SKM-1 treated with dmso at 0.1 percent for 144 hours (cell line): Measurements from ENCODE around the gene THAP4.
"Not testable (repeated sequence)": the region's sequence is repeated elsewhere in the genome, so short reads cannot be mapped to it uniquely, and the experiment has no call there.

Experiments
- DNase-seq: peaks from one replicate; lab custom pipeline; 2025; ENCODE audit not compliant: unreplicated experiment; lab: John Stamatoyannopoulos, UW

The THAP4 gene

DNA sequence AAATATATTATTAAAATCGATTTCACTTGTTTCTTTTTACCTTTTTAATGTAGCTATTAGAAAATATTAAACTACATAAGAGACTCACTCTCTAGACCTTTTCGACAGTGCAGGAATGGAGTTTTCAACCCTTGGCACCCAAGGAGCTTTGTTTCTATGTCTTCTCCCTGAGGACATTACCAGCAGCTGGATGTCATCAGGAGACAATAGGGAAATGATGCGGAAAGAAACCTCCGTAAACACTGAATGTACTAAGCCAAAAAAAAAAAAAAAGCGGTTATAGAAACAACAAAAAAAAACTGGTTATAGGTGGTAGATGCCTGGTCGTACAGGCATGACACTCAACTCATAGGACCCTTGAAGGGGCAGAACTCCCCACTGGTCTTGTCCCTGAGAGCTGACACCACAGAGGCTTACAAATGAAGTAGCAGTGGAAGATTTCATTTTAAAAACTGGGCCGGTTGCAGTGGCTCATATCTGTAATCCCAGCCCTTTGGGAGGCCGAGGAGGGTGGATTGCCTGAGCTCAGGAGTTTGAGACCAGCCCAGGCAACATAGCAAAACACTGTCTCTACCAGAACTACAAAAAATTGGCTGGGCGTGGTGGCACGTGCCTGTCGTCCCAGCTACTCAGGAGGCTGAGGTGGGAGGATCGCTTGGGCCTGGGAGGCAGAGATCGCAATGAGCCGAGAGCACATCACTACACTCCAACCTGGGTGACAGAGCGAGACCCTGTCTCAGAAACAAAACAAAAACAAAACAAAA, 23.8 kb downstream of the THAP4 start:
- DNase-seq, result no peak

DNA sequence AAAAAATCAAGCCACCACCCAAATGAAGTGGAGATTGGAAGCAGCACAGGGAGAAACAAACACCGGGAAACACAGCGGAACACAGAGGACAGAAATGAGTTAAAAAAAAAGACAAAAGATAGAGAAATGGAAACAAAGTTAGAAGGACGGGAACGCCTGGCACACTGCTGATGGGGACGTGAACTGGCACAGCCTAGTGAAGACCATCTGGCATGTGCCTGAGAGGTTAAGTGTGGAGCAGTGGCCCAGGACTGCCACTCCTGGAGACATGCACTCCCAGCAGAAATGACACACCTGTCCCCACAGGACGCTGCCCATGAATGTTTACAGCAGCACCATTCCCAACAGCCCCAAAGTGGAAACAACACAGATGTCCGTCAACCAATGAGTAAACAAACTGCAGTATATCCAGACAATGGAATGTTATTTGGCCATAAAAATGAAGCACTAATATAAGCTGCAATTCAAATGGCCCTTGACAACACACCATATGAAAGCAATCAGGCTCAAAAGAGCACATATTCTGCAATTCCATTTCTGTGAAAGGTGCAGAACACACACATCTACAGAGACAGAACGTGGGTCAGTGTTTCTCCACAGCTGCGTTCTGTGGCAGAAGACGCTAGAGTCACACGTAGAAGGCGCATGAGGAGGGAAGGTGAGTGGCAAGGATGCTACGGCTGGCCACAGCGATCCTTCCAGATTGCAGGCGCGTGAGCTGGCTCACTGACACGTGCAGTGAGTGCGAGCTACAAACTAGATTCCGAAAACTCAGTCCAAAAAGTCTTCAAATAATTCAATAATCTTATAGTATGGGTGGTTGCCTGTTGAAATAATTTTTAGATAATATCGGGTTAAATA, 24.6 kb downstream of the THAP4 start:
- DNase-seq, result no peak

DNA sequence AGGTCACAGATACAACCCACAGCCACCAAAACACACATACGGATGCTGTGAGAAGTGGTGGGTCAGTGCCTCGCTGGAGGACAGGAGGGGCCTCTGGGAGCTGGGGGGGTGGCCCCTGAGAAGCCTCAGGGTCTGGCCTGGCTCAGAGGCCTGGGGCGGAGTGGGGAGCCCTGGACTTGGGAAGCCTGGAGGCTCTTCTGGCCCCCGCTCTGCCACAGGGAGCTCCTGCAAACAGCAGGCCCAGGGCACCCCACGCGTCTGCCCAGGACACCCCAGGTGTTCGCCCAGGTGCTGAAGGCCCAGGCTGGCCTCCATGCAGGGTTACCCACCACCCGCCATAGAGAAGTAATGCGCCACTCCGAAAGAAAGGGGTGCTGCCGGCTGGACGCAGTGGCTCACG, 25.9 kb downstream of the THAP4 start:
- DNase-seq, result no peak

DNA sequence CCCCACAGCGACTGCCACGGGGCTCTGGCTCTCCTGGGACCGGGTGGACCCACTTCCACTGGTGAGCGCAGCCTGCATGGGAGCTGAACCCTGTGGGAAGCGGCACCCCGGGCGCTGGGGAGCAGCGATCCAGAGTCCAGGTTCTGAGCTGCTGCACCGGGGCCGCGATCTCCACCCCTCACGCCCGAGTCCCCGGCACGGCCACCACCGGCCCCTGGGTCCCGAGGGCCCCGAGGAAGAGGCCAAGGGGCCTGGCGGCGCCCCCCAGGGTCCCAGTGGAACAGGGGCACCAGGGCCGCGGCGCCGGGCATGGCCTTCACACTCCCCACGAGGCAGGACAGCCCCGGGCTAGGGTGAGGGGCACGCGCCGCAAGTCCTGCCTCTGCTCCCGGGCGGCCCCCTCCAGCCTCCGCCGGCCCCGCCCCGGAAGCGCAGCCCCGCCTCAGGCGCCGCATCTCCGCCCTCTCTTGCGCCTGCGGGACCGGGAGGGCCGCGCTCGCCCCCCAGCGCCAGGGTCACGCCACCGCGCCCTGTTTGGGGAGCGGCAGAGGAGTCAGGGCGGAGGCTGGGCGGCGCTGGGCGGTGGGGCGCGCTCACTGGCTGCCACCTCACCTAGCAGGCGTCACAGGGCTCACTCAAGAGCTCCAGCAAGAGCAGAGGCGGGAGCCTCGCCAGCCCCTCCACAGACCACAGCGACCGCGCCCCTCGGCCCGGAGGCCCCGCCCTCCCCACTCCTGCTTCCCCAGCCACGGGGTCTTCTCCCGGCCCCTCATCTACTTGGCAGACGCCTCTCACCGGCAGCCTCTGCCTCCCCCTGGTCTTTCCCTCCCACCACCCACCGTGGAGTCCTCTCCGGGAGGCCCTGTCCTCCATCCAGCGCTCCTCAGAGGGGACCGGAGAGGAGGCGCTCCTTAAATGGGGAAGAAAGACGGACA, 26.8 kb downstream of the THAP4 start:
- DNase-seq, result no peak

DNA sequence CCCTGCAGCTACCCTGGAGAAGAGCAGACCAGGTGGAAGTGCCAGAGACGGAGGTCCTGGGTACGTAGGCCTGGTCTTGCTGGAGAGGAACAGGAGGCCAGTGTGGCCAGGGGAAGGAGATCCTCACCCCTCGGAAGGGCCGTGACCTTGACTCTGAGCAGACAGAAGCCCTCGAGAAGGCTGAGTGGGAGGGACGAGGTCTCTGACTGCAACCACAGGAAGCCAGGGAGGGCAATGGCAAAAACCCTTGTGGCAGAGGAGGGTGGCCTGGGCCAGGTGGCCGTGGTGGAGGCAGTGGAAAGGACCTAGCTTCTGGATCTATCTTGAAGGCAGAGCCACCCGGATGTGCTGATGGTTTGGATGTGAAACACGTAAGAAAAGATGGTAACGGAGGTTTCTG, 28.1 kb downstream of the THAP4 start:
- DNase-seq, result no peak

DNA sequence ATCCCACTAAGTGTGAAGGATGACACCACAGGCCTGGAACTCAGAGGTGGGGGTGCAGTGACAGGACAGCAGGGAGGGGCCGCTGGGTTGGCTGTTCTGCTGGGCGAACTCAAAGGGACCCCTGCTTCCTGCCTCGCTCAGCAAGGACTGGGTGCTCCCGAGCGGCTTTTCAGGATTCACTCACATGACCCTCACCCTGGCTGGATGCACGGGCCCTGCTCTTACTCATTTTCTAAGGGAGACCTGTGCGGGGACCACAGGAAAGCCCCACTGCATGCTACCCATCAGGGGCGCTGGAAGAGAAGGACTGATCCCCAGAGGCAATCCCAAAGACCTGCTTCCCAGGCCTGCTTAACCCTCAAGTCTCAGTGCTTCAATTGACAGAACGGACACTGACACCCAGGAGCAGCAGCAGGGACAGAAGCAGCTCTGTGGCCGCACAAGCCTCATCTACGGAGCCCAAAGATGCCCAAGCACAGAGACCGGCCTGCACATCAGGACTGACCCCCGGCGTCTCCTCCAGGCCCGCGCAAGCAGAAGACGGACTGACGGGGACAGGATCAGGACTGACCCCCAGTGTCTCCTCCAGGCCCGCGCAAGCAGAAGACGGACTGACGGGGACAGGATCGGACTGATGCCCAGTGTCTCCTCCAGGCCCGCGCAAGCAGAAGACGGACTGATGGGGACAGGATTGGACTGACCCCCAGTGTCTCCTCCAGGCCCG, 29.6 kb downstream of the THAP4 start:
- DNase-seq, result no peak

DNA sequence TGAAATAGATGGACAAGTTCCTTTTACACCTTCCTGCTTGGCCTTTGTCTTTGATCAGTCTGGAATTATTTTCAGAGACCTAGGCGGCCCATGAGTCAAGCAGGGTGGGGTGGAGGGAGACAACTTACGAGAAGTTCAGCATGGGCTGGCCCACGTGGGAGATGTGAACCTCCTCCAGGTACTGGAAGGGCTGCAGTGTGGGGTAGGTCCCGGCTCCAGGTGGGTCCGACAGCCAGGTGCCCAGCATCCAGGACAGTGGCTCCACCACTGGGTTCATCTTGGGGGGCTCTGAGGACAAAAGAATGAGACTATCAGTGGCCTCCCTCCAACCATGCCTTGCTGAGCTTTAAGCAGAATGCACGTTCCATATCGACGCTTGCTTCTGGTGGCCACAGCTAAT, 30.8 kb downstream of the THAP4 start:
- DNase-seq, result no peak

DNA sequence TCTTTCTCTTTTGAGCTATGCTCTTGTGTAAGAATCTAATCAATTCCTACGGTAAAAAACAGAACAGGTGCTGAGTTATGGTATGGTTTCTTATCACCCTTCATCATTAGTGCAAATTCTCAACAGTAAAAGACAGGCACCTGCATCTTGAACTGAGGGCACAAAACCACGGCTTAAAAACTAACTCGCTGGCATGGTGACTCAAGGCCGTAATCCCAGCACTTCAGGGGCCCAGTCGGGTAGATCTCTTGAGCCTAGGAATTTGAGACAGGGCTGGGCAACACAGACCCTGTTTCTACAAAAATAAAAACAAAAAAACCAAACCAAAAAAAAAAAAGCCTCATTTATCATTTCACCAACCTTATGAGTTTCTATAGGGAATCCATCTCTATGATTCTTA, 33.3 kb downstream of the THAP4 start:
- no peak for DNase-seq

DNA sequence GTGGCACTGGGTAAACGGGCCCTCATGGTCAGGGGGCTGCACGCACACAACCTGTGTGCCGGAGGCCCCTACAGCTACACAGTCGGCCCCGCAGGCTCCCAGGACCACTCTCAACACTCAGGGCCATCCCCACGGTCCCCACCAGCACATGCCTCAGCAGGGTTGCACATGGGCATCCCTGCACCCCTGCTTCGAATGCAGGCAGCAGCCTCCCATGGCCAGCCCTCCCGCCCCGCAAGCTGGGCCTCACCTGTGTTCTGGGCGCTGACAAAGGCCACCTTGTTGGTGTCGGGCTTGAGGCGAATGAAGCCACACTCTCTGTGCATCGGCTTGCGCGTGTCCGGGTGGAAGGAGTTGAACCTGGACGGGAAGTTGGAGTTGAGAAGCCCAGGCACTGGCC, 34.2 kb downstream of the THAP4 start:
- no peak for DNase-seq

DNA sequence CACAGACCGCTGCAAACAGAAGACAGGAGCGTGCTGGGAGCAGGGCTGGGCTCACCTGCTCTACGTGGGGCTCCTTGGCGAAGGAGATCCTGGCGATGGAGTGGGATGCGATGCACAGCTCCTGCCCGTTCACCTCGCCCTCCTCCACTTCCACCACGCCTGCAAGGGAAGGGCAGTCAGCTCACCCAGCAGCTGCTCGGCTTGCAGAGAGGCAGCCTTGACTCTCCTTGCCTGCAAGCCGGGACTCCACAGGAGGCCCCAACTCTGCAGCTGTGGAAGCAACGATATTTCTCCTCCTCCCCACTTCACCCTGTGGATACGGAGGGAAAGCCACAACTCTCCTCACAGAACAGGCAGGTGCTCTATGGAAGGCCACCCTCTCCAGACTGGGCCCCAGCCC, 35.1 kb downstream of the THAP4 start:
- DNase-seq, result no peak

DNA sequence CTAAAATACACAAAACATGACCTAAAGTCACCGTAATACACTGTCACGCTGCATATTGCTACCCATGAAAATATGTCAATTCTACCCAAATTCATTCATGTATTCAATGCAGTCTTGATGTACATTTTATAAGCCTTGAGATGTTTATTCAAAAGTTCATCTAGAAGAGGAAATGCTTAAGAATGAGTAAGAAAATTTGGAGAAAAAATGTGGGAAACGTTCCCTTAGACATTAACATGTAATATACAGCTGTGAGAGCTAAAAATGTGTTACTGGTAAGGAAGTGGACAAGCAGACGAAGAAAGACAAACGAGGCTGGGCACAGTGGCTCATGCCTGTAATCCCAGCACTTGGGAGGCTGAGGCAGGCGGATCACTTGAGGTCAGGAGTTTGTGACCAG, 37.3 kb downstream of the THAP4 start:
- DNase-seq, result no peak

DNA sequence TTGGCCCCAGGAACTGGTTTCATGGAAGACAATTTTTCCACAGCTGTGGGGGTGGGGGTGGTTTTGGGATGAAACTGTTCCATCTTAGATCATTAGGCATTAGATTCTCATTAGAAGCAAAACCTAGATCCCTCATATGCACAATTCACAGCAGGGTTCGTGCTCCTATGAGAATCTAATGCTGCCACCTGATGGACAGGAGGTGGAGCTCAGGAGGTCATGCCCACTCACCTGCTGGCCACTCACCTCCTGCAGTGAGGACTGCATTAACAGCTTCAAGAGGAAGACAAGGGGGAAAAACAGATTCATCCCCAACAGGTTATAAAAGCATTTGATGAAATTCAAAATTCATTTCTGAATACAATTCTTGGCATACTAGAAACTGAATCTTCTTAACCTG, 38.5 kb downstream of the THAP4 start:
- no peak for DNase-seq

DNA sequence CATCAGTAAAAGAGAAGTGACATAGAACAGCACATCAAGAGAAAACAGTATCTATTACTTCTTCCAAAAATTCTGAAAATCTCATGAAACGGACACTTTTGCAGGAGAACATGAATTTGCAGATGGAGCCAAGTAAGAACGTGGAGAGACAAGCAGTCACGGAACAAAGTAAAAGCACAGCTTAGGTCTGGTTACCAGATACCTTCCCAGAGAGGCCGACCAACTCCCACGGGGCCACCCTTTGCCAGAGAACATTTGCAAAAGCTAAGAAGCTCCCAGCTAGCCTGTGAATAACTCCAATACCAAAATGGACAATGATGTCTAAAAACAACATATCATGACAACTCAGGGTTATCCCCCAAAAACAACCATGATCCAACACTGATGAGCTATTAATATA, 38.9 kb downstream of the THAP4 start:
- no peak for DNase-seq

DNA sequence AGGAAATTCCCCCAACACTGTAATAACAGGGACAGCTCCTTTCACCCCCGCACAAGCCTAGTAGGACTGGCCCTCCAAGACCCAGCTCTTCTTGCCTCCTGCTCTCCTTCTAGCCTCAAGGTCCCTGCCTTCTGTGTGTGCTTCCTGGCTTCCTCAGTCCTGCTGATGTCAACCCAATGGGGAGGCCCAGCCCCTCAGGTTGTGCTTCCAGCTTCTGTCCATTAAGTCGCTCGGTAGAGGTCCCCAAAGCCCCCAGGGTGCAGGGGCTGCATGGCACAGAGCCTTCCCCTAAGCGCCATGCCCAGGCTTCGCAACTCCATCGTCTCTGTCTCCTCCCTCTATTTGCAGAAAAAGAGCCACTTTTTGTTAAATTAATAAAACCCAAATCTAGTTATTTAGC, 39.4 kb downstream of the THAP4 start:
- no peak for DNase-seq

DNA sequence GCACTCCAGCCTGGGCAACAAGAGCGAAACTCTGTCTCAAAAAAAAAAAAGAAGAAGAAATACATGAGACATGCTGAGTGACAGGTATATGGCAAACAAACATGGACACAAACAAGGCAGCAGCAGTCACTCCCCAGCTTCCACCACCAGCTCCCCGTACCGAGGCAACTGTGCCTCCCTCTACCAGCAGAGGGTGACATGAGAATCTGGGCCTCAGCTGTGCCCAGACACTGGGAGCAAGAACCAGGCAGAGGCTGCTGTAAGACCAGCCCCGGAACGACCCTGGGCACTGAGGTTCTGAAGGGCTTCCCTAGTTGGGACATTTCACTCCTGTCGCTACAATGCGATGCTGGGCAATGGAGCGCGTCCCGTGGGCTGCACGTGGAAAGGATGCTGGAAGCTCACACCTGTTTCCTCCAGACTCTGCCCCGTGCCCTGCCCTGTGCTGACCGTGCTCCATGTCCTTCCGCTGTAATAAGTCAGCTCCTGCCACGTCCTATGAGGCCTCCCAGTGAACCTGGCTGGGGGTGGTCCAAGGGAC, 41.3 kb downstream of the THAP4 start:
- DNase-seq, result no peak

DNA sequence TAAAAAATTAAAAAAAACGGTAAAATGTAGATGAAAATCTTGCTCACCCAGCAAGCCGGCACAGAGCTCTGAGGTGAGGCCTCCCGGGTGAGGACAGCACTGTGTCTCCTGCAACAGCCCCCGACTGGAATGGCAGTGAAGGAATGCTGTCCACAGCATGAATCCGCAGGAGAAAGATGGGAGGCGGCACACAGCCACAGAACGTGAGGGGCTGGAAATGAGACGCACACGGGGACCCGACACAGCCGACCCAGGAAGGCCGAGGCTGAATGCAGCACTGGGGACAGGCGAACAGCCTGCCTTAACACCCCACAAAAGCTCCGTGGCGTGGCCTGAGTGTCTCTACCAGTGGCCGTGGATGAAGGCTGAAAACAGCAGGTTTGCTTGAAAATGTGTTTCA, 43.7 kb downstream of the THAP4 start:
- no peak for DNase-seq

DNA sequence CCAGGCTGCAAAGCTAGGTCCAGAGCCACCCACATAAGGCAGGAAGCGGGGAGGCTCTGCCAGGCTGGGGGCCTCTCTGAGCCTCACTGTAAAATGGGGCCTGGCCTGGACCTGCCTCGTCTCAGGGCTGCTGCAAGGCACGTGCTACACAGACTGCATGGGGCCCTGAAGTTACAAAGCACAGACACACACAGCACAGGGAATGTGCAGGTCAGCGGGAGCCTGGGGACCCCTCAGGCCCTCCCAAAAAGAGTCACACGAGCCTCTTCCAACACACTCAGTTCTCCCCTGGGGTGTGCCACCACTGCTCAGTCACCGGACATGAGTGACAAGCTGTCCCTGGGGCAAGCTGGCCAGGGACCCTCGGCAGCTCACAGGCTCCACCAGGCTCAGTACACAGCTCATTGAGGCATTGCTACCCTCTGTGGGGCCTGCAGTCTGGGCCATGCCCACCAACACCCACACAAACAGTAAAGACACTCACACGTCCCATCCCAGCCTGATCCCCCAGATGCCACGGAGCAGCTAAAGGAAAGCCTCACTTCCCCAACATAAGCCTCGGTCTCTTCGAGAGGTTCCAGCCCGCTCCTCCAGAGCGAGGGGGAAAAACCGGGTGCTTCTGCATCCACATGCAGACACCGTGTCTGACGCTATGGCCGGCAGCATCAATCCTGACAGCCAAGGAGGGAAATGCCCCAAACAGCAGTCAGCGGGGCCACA, 44.7 kb downstream of the THAP4 start:
- DNase-seq, result no peak

DNA sequence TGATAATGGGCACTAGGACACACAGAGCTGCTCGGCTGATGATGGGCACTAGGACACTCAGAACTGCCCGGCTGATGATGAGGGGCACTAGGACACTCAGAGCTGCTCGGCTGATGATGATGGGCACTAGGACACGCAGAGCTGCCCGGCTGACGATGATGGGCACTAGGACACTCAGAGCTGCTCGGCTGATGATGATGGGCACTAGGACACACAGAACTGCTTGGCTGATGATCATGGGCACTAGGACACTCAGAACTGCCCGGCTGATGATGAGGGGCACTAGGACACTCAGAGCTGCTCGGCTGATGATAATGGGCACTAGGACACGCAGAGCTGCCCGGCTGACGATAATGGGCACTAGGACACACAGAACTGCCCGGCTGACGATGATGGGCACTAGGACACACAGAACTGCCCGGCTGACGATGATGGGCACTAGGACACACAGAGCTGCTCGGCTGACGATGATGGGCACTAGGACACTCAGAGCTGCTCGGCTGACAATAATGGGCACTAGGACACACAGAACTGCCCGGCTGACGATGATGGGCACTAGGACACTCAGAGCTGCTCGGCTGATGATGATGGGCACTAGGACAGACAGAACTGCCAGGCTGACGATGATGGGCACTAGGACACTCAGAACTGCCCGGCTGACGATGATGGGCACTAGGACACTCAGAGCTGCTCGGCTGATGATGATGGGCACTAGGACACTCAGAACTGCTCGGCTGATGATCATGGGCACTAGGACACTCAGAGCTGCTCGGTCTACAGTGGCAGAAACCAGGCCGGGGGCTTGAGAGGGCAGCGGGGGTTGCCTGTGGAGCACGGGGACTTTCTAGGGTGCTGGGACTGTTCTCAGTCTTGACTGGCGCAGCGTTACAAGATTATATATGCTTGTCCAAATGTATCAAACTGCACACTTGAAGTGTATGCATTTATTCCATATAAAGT, 46.2 kb downstream of the THAP4 start:
- DNase-seq, result not testable (repeated sequence)

DNA sequence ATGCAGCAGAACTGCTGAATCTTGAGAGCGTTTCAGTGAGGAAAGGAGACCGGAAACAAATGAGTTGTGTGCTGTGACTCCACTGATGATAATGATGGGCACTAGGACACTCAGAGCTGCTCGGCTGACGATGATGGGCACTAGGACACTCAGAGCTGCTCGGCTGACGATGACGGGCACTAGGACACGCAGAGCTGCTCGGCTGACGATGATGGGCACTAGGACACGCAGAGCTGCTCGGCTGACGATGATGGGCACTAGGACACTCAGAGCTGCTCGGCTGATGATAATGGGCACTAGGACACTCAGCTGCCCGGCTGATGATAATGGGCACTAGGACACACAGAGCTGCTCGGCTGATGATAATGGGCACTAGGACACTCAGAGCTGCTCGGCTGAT, 47.1 kb downstream of the THAP4 start:
- not testable (repeated sequence) for DNase-seq
